IMR-90 (cell line): ENCODE measurements around the gene KRTAP20-3. TPM values are rescaled to one million over a fixed set of nuclear protein-coding genes. Genes with fewer than 3 reads are reported as not detected.

Experiments used
- ATAC-seq: fragments of 200-7000 bp; cut with Tn5 transposase; 2 replicates; pipeline ENCODE4 v1.9.1; 2020; ENCODE audit warnings: low read depth, mild to moderate bottlenecking, moderate library complexity
- Bru-seq: library from RNA; stranded (reverse); fragments of 400-500 nt; gene quantifications from one replicate; lab custom pipeline; 2021; lab: Mats Ljungman, UMichigan
- BruChase-seq, 2 experiments: library from RNA; stranded (reverse); fragments of 400-500 nt; gene quantifications; one replicate each; lab custom pipeline; 2021; lab: Mats Ljungman, UMichigan
- BruUV-seq: library from RNA; stranded (reverse); fragments of 400-500 nt; replicated peaks from 2 replicates; lab custom pipeline; 2021; lab: Mats Ljungman, UMichigan
- CTCF ChIA-PET: fragments of 300-600 bp; formaldehyde crosslinking; extraction: SDS; loops from one replicate; lab custom pipeline; 2021; ENCODE audit warnings: antibody characterized with exemption; lab: Yijun Ruan, JAX
- POLR2A ChIA-PET: fragments of 300-600 bp; sonication (Branson Sonifier 250); formaldehyde crosslinking; loops from one replicate; lab custom pipeline; 2022; ENCODE audit warnings: antibody characterized with exemption; ENCODE audit not compliant: unreplicated experiment; lab: Charles Lee
- DNase-seq: peaks from one replicate; pipeline ENCODE4 v3.0.0; 2013
- H2AFZ ChIP-seq: replicated peaks from 2 replicates; pipeline ENCODE3; 2013; ENCODE audit warnings: low read length, mild to moderate bottlenecking; ENCODE audit not compliant: poor library complexity
- H2AK5ac ChIP-seq: 2 replicates; pipeline ENCODE4 v1.6.1; 2013; ENCODE audit warnings: low read depth, low read length, inconsistent platforms
- H2AK9ac ChIP-seq: replicated peaks from 2 replicates; pipeline ENCODE3; 2013; ENCODE audit warnings: mild to moderate bottlenecking, low read depth, low read length, moderate library complexity; ENCODE audit not compliant: poor library complexity
- H2BK120ac ChIP-seq: 2 replicates; pipeline ENCODE4 v1.6.1; 2013; ENCODE audit warnings: low read depth, low read length, inconsistent platforms
- H2BK15ac ChIP-seq: 3 replicates; pipeline ENCODE4 v1.6.1; 2013; ENCODE audit warnings: low read depth, low read length, inconsistent platforms
- H2BK20ac ChIP-seq: 2 replicates; pipeline ENCODE4 v1.6.1; 2013; ENCODE audit warnings: low read depth, mild to moderate bottlenecking, inconsistent platforms, low read length, moderate library complexity
- H2BK5ac ChIP-seq: 2 replicates; pipeline ENCODE4 v1.6.1; 2013; ENCODE audit warnings: mild to moderate bottlenecking, low read depth, low read length, inconsistent platforms; ENCODE audit not compliant: poor library complexity, severe bottlenecking
- H3K14ac ChIP-seq: replicated peaks from 2 replicates; pipeline ENCODE4 v1.6.1; 2013; ENCODE audit warnings: low read depth, low read length, inconsistent platforms
- H3K18ac ChIP-seq: 2 replicates; pipeline ENCODE4 v1.6.1; 2013; ENCODE audit warnings: low read depth, low read length, control low read depth
- H3K23ac ChIP-seq: 2 replicates; pipeline ENCODE4 v1.6.1; 2013; ENCODE audit warnings: low read depth, low read length, inconsistent platforms
- H3K27ac ChIP-seq: 2 replicates; pipeline ENCODE4 v1.5.1; 2013; ENCODE audit warnings: mild to moderate bottlenecking, control low read depth, low read length; ENCODE audit not compliant: insufficient read depth
- H3K27me3 ChIP-seq: 2 replicates; pipeline ENCODE4 v1.6.1; 2013; ENCODE audit warnings: low read length; ENCODE audit not compliant: control insufficient read depth, insufficient read depth
- H3K36me3 ChIP-seq: 2 replicates; pipeline ENCODE4 v1.6.1; 2013; ENCODE audit warnings: low read length, mixed read lengths; ENCODE audit not compliant: control insufficient read depth, insufficient read depth
- H3K4ac ChIP-seq: 2 replicates; pipeline ENCODE4 v1.6.1; 2013; ENCODE audit warnings: low read depth, low read length, inconsistent platforms
- H3K4me1 ChIP-seq: 2 replicates; pipeline ENCODE4 v1.6.1; 2013; ENCODE audit warnings: low read length, mixed read lengths; ENCODE audit not compliant: control insufficient read depth, insufficient read depth
- H3K4me2 ChIP-seq: 2 replicates; pipeline ENCODE4 v1.6.1; 2013; ENCODE audit warnings: low read depth, mild to moderate bottlenecking, control low read depth, low read length, moderate library complexity
- H3K4me3 ChIP-seq: 2 replicates; pipeline ENCODE4 v1.5.1; 2013; ENCODE audit warnings: low read depth, mild to moderate bottlenecking, control low read depth, low read length, moderate library complexity; ENCODE audit not compliant: insufficient read depth
- H3K56ac ChIP-seq: 2 replicates; pipeline ENCODE4 v1.6.1; 2013; ENCODE audit warnings: low read length, inconsistent platforms; ENCODE audit not compliant: insufficient read depth; ENCODE audit errors: extremely low read depth
- H3K79me1 ChIP-seq, 2 experiments: 2 replicates each; pipeline ENCODE4 v1.6.1; 2013; ENCODE audit warnings: low read length in 2 of 2, inconsistent platforms in 1 of 2, low read depth in 1 of 2
- H3K9ac ChIP-seq: 2 replicates; pipeline ENCODE4 v1.6.1; 2013; ENCODE audit warnings: low read depth, low read length, control low read depth
- H3K9me1 ChIP-seq: 2 replicates; pipeline ENCODE4 v1.6.1; 2013; ENCODE audit warnings: low read length, inconsistent platforms; ENCODE audit not compliant: insufficient read depth
- H3K9me3 ChIP-seq: 2 replicates; pipeline ENCODE4 v1.6.1; 2013; ENCODE audit warnings: low read length; ENCODE audit not compliant: control insufficient read depth, insufficient read depth
- H4K20me1 ChIP-seq: 2 replicates; pipeline ENCODE4 v1.6.1; 2013; ENCODE audit warnings: low read length, inconsistent platforms; ENCODE audit not compliant: insufficient read depth
- H4K5ac ChIP-seq: 2 replicates; pipeline ENCODE4 v1.6.1; 2013; ENCODE audit warnings: mild to moderate bottlenecking, low read depth, low read length, control low read depth
- H4K8ac ChIP-seq, 2 experiments: 2 replicates each; pipeline ENCODE4 v1.6.1; 2013; ENCODE audit warnings: low read depth in 2 of 2, low read length in 2 of 2, control low read depth in 1 of 2, inconsistent platforms in 1 of 2
- H4K91ac ChIP-seq: 2 replicates; pipeline ENCODE4 v1.6.1; 2013; ENCODE audit warnings: low read depth, low read length, inconsistent platforms; ENCODE audit not compliant: insufficient read depth
- BHLHE40 ChIP-seq: fragments of 150-350 bp; IDR thresholded peaks from 2 replicates; pipeline ENCODE4 v1.6.1; 2016; ENCODE audit warnings: mild to moderate bottlenecking, low read depth, low read length
- CEBPB ChIP-seq: IDR thresholded peaks from 2 replicates; pipeline ENCODE4 v1.6.1; 2012; ENCODE audit warnings: low read depth, low read length, improper control_type of control experiment
- CHD1 ChIP-seq: IDR thresholded peaks from 2 replicates; pipeline ENCODE4 v1.6.1; 2012; ENCODE audit warnings: low read depth, low read length, improper control_type of control experiment
- CTCF ChIP-seq: conservative IDR thresholded peaks from 2 replicates; pipeline ENCODE4 v1.5.1; 2012; ENCODE audit warnings: mild to moderate bottlenecking, low read depth, low read length, improper control_type of control experiment
- ELK1 ChIP-seq: fragments of 150-350 bp; IDR thresholded peaks from 2 replicates; pipeline ENCODE4 v1.6.1; 2016; ENCODE audit warnings: low read depth, mild to moderate bottlenecking, low read length, moderate library complexity, borderline replicate concordance
- FOS ChIP-seq: fragments of 150-350 bp; IDR thresholded peaks from 2 replicates; pipeline ENCODE4 v1.6.1; 2016; ENCODE audit warnings: low read depth, low read length
- MAFK ChIP-seq: IDR thresholded peaks from 2 replicates; pipeline ENCODE4 v1.6.1; 2012; ENCODE audit warnings: low read depth, low read length, improper control_type of control experiment
- MAZ ChIP-seq: IDR thresholded peaks from 2 replicates; pipeline ENCODE4 v1.6.1; 2012; ENCODE audit warnings: low read depth, mild to moderate bottlenecking, low read length, improper control_type of control experiment, moderate library complexity, borderline replicate concordance
- MXI1 ChIP-seq: IDR thresholded peaks from 2 replicates; pipeline ENCODE4 v1.6.1; 2012; ENCODE audit warnings: low read depth, mild to moderate bottlenecking, low read length, moderate library complexity, borderline replicate concordance
- POLR2A ChIP-seq: IDR thresholded peaks from 2 replicates; pipeline ENCODE4 v1.6.1; 2012; ENCODE audit warnings: mild to moderate bottlenecking, low read depth, low read length
- RCOR1 ChIP-seq: IDR thresholded peaks from 2 replicates; pipeline ENCODE4 v1.6.1; 2012; ENCODE audit warnings: mild to moderate bottlenecking, low read length, improper control_type of control experiment; ENCODE audit not compliant: insufficient replicate concordance
- RFX5 ChIP-seq: IDR thresholded peaks from 2 replicates; pipeline ENCODE4 v1.8.0; 2012; ENCODE audit warnings: low read depth, mild to moderate bottlenecking, low read length, moderate library complexity
- SMC3 ChIP-seq: fragments of 150-350 bp; IDR thresholded peaks from 2 replicates; pipeline ENCODE4 v1.6.1; 2016; ENCODE audit warnings: low read depth, mild to moderate bottlenecking, antibody characterized with exemption, low read length, moderate library complexity
- USF2 ChIP-seq: fragments of 150-350 bp; IDR thresholded peaks from 2 replicates; pipeline ENCODE4 v1.6.1; 2017; ENCODE audit warnings: mild to moderate bottlenecking, antibody characterized with exemption, low read length, low read depth
- WGBS, 2 experiments: methylation state at CpG; one replicate each; pipeline versions ENCODE4 v1.1.5 to v1.1.7; 2013; ENCODE audit warnings: missing lambda C conversion rate in 2 of 2; ENCODE audit not compliant: insufficient read length in 1 of 2; ENCODE audit errors: extremely low coverage in 2 of 2; 5-methylcytosine and 5-hydroxymethylcytosine counted together
- dilution Hi-C: fragments of 300-500 bp; cut with HindIII; formaldehyde crosslinking; loops from one replicate; pipeline ENCODE4 v1.14.3; 2018; ENCODE audit warnings: low sequenced_read_pairs; ENCODE audit not compliant: unreplicated experiment
- in situ Hi-C: fragments of 300-500 bp; cut with MboI; formaldehyde crosslinking; loops from 3 replicates; pipeline ENCODE4 v1.14.3; 2019; ENCODE audit warnings: low sequenced_read_pairs, inconsistent platforms, mixed read lengths
- intact Hi-C: fragments of 100-400 bp; cut with micrococcal nuclease; formaldehyde crosslinking; loops from 2 replicates; pipeline ENCODE4 v1.10.0; 2022
- long read RNA-seq: library from polyadenylated mRNA; unstranded; transcript quantifications from one replicate; pipeline ENCODE4 v2.0.0, GENCODE V29; 2021; ENCODE audit not compliant: unreplicated experiment
- polyA plus RNA-seq, 3 experiments: library from polyadenylated mRNA; depleted of rRNA; stranded (reverse); fragments of >200 nt; gene quantifications; 2 replicates each; pipeline ENCODE4 v1.2.3, GENCODE V29; 2012; ENCODE audit warnings: low replicate concordance in 1 of 3
- total RNA-seq: library from RNA; depleted of rRNA; stranded (reverse); fragments of >200 nt; gene quantifications from 2 replicates; pipeline ENCODE4 v1.2.3, GENCODE V29; 2012; rRNA removed

Gene KRTAP20-3
- total RNA-seq, result not detected in 2 replicates
- not detected in 2 replicates for polyA plus RNA-seq (2012; rRNA removed)
- polyA plus RNA-seq (2012; cell fraction: cytosol; rRNA removed), result not detected in 2 replicates
- polyA plus RNA-seq (2012; cell fraction: nucleus; rRNA removed; ENCODE audit: low replicate concordance), result not detected in 2 replicates
- Bru-seq, nascent RNA, result not detected
- not detected for BruChase-seq, experiment 1, labeled RNA remaining after a 6-hour chase
- not detected for BruChase-seq, experiment 2, labeled RNA remaining after a 2-hour chase
- long read RNA-seq, result 0 reads

GRCh38 chr21:30642564-30642963 is at the start of gene KRTAP20-3:
Gene KRTAP20-3, plus strand, starts transcription at chr21:30642864.
- ChIA-PET CTCF (no interaction called here), POLR2A (no interaction called here)
- Histone ChIP-seq H3K4me2 (no peak within 1 kb of the TSS), H3K9me3 (peaks cover 6% of the 10 kb centered on the region; the same call in 1 of the 2 replicates), H3K79me1 (no peaks in the 10 kb centered on the region), H2BK20ac (no peak within 1 kb of the TSS), H2BK120ac (no peak within 1 kb of the TSS), H3K36me3 (no peaks in the 10 kb centered on the region), H4K20me1 (no peaks in the 10 kb centered on the region), H2BK5ac (no peak within 1 kb of the TSS), H4K8ac (no peak within 1 kb of the TSS), H3K18ac (no peak within 1 kb of the TSS), H2BK15ac (no peak within 1 kb of the TSS), H3K9ac (no peak within 1 kb of the TSS), H3K9me1 (no peaks in the 10 kb centered on the region), H2AK9ac (no peak within 1 kb of the TSS), H4K91ac (no peak within 1 kb of the TSS), H3K27ac (no peak within 1 kb of the TSS), H4K5ac (no peak within 1 kb of the TSS), H3K4ac (no peak within 1 kb of the TSS), H3K27me3 (no peaks in the 10 kb centered on the region), H3K56ac (no peak within 1 kb of the TSS), H3K14ac (no peak within 1 kb of the TSS), H2AK5ac (no peak within 1 kb of the TSS), H2AFZ (no peak within 1 kb of the TSS), H3K4me1 (no peaks in the 10 kb centered on the region), H3K23ac (no peak within 1 kb of the TSS), H3K4me3 (no peak within 1 kb of the TSS)
- TF ChIP-seq CTCF, result no peak
- TF ChIP-seq CEBPB, result no peak
- TF ChIP-seq MAZ, result no peak
- no peak for TF ChIP-seq POLR2A
- TF ChIP-seq RCOR1, result no peak
- no peak for TF ChIP-seq MAFK
- TF ChIP-seq RFX5, result no peak
- no peak for TF ChIP-seq ELK1
- TF ChIP-seq FOS, result no peak
- no peak for TF ChIP-seq SMC3
- no peak for TF ChIP-seq MXI1
- no peak for TF ChIP-seq CHD1
- no peak for TF ChIP-seq USF2
- TF ChIP-seq BHLHE40, result no peak
- intact Hi-C loops, result no loop called here
- in situ Hi-C loops, result no loop called here
- BruUV-seq, result no TSS peak
- ATAC-seq (no peak), DNase-seq (no peak)
- dilution Hi-C loops, result no loop called here
- WGBS, 2 experiments, result no CpG with 5 or more reads among the region's 2 CpGs
